ENCODE measurements around the gene NR3C2.

The NR3C2 gene

GRCh38 chr4:148390311-148390710, 51.9 kb downstream of the NR3C2 start:
- Histone ChIP-seq H3K79me2 (ENCODE audit: insufficient read depth, low read length) (no peaks in the 10 kb centered on the region), H3K9me2 (replicated peaks; ENCODE audit: insufficient read depth, low read length) (no peaks in the 10 kb centered on the region), H3K27me3 (ENCODE audit: low read length) (no peaks in the 10 kb centered on the region), H3K9ac (ENCODE audit: low read length) (no peak overlapping the region), H3K4me2 (ENCODE audit: low read depth, low read length, poor library complexity, severe bottlenecking) (no peak overlapping the region), H3K27ac (ENCODE audit: low read depth, low read length) (no peak overlapping the region), H2AFZ (ENCODE audit: low read depth, low read length, severe bottlenecking) (no peak overlapping the region), H3K9me3 (ENCODE audit: insufficient read depth, low read length) (no peaks in the 10 kb centered on the region), H3F3A (ENCODE audit: insufficient read depth) (no peaks in the 10 kb centered on the region), H4K20me1 (ENCODE audit: low read depth, low read length) (no peaks in the 10 kb centered on the region), H3K36me3 (ENCODE audit: low read length) (no peaks in the 10 kb centered on the region), H3K4me3 (ENCODE audit: insufficient read depth, low read length, poor library complexity, severe bottlenecking) (no peak overlapping the region)
- no peak for TF ChIP-seq CTCF (IDR thresholded peaks at IDR 0.05; ENCODE audit: insufficient read depth, low read length, poor library complexity, severe bottlenecking)
- no peak for TF ChIP-seq EZH2phosphoT487 (conservative IDR thresholded peaks at IDR 0.05; ENCODE audit: low read length)

GRCh38 chr4:148380291-148380690, 61.9 kb downstream of the NR3C2 start:
- no peaks in the 10 kb centered on the region for H3K79me2 ChIP-seq (ENCODE audit: insufficient read depth, low read length)
- H3K9me2 ChIP-seq (replicated peaks; ENCODE audit: insufficient read depth, low read length): no peaks in the 10 kb centered on the region
- no peak overlapping the region for H3K9ac ChIP-seq (ENCODE audit: low read length)
- TF ChIP-seq EZH2phosphoT487 (conservative IDR thresholded peaks at IDR 0.05; ENCODE audit: low read length) (no peak), CTCF (IDR thresholded peaks at IDR 0.05; ENCODE audit: insufficient read depth, low read length, poor library complexity, severe bottlenecking) (no peak)
- no peaks in the 10 kb centered on the region for H3K9me3 ChIP-seq (ENCODE audit: insufficient read depth, low read length)
- no peak overlapping the region for H3K4me2 ChIP-seq (ENCODE audit: low read depth, low read length, poor library complexity, severe bottlenecking)
- H3F3A ChIP-seq (ENCODE audit: insufficient read depth): no peaks in the 10 kb centered on the region
- no peak overlapping the region for H3K4me3 ChIP-seq (ENCODE audit: insufficient read depth, low read length, poor library complexity, severe bottlenecking)
- H3K36me3 ChIP-seq (ENCODE audit: low read length): no peaks in the 10 kb centered on the region
- H4K20me1 ChIP-seq (ENCODE audit: low read depth, low read length): no peaks in the 10 kb centered on the region
- no peak overlapping the region for H2AFZ ChIP-seq (ENCODE audit: low read depth, low read length, severe bottlenecking)
- H3K27me3 ChIP-seq (ENCODE audit: low read length): no peaks in the 10 kb centered on the region
- H3K27ac ChIP-seq (ENCODE audit: low read depth, low read length): no peak overlapping the region

GRCh38 chr4:148376151-148376550, 66.1 kb downstream of the NR3C2 start:
- Histone ChIP-seq H3K4me3 (ENCODE audit: insufficient read depth, low read length, poor library complexity, severe bottlenecking) (no peak overlapping the region), H3F3A (ENCODE audit: insufficient read depth) (no peaks in the 10 kb centered on the region), H2AFZ (ENCODE audit: low read depth, low read length, severe bottlenecking) (no peak overlapping the region), H3K36me3 (ENCODE audit: low read length) (no peaks in the 10 kb centered on the region), H3K27ac (ENCODE audit: low read depth, low read length) (no peak overlapping the region), H3K79me2 (ENCODE audit: insufficient read depth, low read length) (no peaks in the 10 kb centered on the region), H3K27me3 (ENCODE audit: low read length) (no peaks in the 10 kb centered on the region), H3K9ac (ENCODE audit: low read length) (no peak overlapping the region), H3K9me2 (replicated peaks; ENCODE audit: insufficient read depth, low read length) (no peaks in the 10 kb centered on the region), H3K4me2 (ENCODE audit: low read depth, low read length, poor library complexity, severe bottlenecking) (no peak overlapping the region), H4K20me1 (ENCODE audit: low read depth, low read length) (no peaks in the 10 kb centered on the region), H3K9me3 (ENCODE audit: insufficient read depth, low read length) (no peaks in the 10 kb centered on the region)
- TF ChIP-seq CTCF (IDR thresholded peaks at IDR 0.05; ENCODE audit: insufficient read depth, low read length, poor library complexity, severe bottlenecking) (no peak), EZH2phosphoT487 (conservative IDR thresholded peaks at IDR 0.05; ENCODE audit: low read length) (no peak)
